GM18867 (cell line): Measurements from ENCODE around the gene THOC2.
"Not testable (repeated sequence)": the region's sequence is repeated elsewhere in the genome, so short reads cannot be mapped to it uniquely, and the experiment has no call there.

ENCODE experiments used
- ATAC-seq: cut with Tn5 transposase; IDR thresholded peaks from one replicate; pipeline ENCODE4 v1.9.1; 2021; ENCODE audit warnings: mild to moderate bottlenecking, moderate library complexity; ENCODE audit not compliant: unreplicated experiment

The THOC2 gene

GRCh38 chrX:123732670-123733363, at the start of gene THOC2:
Gene THOC2, minus strand, starts transcription at chrX:123733052. Its CDS starts 30 bp downstream, at chrX:123733022.
- peak; percentile 90 for ATAC-seq

GRCh38 chrX:123781786-123782185, 48.9 kb upstream of the THOC2 start:
- ATAC-seq, result not testable (repeated sequence)

- ATAC-seq, result no peak
Observed at GRCh38 chrX:123779908-123780396, 47.1 kb upstream of the THOC2 start.

GRCh38 chrX:123773258-123773988, 40.6 kb upstream of the THOC2 start:
- no peak for ATAC-seq

GRCh38 chrX:123771449-123772064, 38.7 kb upstream of the THOC2 start:
- ATAC-seq, result peak; percentile 40

GRCh38 chrX:123764967-123765871, 32.4 kb upstream of the THOC2 start:
- peak; percentile 96 for ATAC-seq

GRCh38 chrX:123759849-123760248, 27.0 kb upstream of the THOC2 start:
- ATAC-seq, result not testable (repeated sequence)

GRCh38 chrX:123757794-123758193, 24.9 kb upstream of the THOC2 start:
- not testable (repeated sequence) for ATAC-seq

- no peak for ATAC-seq
Observed at GRCh38 chrX:123756320-123756719, 23.5 kb upstream of the THOC2 start.

- ATAC-seq, result no peak
Observed at GRCh38 chrX:123755107-123755506, 22.3 kb upstream of the THOC2 start.

GRCh38 chrX:123753656-123754350, 21.0 kb upstream of the THOC2 start:
- no peak for ATAC-seq

- ATAC-seq, result no peak
Observed at GRCh38 chrX:123749643-123750042, 16.8 kb upstream of the THOC2 start.

- ATAC-seq, result no peak
Observed at GRCh38 chrX:123745511-123745910, 12.7 kb upstream of the THOC2 start.

- ATAC-seq, result no peak
Observed at GRCh38 chrX:123743312-123743711, 10.5 kb upstream of the THOC2 start.

GRCh38 chrX:123742440-123742839, 9.6 kb upstream of the THOC2 start:
- ATAC-seq, result no peak

GRCh38 chrX:123740536-123740935, 7.7 kb upstream of the THOC2 start:
- no peak for ATAC-seq

GRCh38 chrX:123740006-123740405, 7.2 kb upstream of the THOC2 start:
- no peak for ATAC-seq

GRCh38 chrX:123739474-123739873, 6.6 kb upstream of the THOC2 start:
- ATAC-seq, result no peak

- no peak for ATAC-seq
Observed at GRCh38 chrX:123738378-123738940, 5.6 kb upstream of the THOC2 start.
